ENCODE results near the gene ZFR. TPM values are rescaled to one million over a fixed set of nuclear protein-coding genes. Genes with fewer than 3 reads are reported as not detected.

Gene ZFR
- total and polyA plus RNA-seq, 4 donors = 93.5 to 162 (median 117) TPM

DNA sequence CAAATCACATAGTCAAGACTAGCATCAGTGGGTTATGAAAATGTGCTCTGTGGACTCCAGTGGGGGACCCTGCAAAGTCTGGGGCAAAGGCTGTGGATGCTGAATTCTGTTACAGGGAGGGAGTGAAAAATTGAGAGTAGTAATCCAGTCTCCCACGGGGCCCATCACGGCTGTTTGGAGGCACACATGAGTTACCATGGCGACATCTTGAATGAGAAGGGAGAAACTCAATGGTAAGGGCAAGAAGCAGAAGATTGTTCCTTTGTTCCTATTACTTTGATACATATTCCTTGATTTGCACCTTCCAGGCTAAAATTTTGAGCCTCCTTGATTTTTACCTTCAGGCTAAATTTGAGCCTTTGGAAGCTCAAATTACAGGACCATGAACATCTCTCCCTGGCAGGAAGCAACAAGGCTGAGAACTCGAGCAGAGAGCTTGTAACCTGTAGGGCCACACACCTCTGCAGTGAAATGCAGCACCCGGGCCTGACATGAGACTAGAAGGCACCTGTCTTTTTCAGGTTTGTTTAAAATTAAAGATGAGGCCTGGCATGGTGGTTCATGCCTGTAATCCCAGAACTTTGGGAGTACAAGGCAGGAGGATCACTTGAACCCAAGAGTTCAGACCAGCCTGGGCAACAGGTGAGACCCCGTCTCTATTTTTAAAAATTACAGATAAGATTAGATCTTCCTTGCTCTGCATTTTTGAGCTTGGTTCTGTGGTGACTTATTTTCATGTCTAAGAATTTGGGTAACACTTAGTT is 31.0 kb upstream of the ZFR start:
- no peak overlapping the region for H3K4me3 ChIP-seq (ENCODE audit: low read depth, low read length)
- H3K27ac ChIP-seq (ENCODE audit: low read depth, low read length) = no peak overlapping the region
- no peaks in the 10 kb centered on the region for H3K36me3 ChIP-seq (ENCODE audit: control insufficient read depth, insufficient read depth, low read length)
- no peaks in the 10 kb centered on the region for H3K27me3 ChIP-seq (ENCODE audit: control insufficient read depth, insufficient read depth, low read length)
- 24% methylated on average over 4 of the region's 6 CpGs for WGBS (ENCODE audit: insufficient coverage)
- peak; percentile 17 to 89 (median 42) for DNase-seq (ENCODE audit: low read depth in 4 of 6, low spot score in 6 of 6)
- no peaks in the 10 kb centered on the region for H3K9me3 ChIP-seq (ENCODE audit: control insufficient read depth, insufficient read depth, low read length)
- H3K4me1 ChIP-seq (ENCODE audit: control insufficient read depth, insufficient read depth, low read length) = peaks cover 15% of the 10 kb centered on the region

DNA sequence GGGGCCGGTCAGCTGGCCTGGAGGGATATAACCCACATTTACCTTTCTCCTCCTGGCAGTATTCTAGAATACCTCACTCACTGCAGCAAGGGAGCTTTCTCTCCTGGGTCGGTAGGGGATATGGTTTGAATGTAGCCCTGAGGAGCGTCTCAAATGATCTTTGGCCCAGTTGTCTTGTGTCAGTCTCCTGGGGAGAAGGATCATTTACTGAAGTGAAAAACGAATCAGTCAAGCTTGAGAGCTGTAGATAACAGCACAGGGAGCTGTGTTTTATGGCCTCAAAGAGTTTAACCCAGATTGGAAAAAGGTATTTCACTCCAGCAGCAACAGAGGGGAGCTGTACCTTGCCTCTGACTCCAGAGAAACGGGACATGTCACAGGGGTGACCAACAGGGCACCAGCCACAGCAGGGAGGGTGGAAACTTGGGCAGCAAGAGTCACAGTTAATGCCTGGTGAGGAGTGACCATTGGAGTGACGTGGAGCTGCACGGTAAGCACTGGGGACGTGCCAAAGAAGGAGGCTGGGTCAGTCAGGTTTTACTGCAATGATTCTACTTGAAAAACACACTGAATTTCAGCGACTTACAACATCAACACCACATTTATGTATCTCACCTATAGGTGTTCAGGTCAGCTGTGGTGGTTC is 29.8 kb upstream of the ZFR start:
- peak in 1 of 6 donors; percentile 3 for DNase-seq (ENCODE audit: low read depth in 4 of 6, low spot score in 6 of 6)
- Histone ChIP-seq H3K27ac (ENCODE audit: low read depth, low read length) (no peak overlapping the region), H3K4me1 (ENCODE audit: control insufficient read depth, insufficient read depth, low read length) (peaks cover 15% of the 10 kb centered on the region), H3K9me3 (ENCODE audit: control insufficient read depth, insufficient read depth, low read length) (no peaks in the 10 kb centered on the region), H3K36me3 (ENCODE audit: control insufficient read depth, insufficient read depth, low read length) (no peaks in the 10 kb centered on the region), H3K27me3 (ENCODE audit: control insufficient read depth, insufficient read depth, low read length) (no peaks in the 10 kb centered on the region), H3K4me3 (ENCODE audit: low read depth, low read length) (no peak overlapping the region)
- 32% methylated on average over 3 of the region's 9 CpGs for WGBS (ENCODE audit: insufficient coverage)

DNA sequence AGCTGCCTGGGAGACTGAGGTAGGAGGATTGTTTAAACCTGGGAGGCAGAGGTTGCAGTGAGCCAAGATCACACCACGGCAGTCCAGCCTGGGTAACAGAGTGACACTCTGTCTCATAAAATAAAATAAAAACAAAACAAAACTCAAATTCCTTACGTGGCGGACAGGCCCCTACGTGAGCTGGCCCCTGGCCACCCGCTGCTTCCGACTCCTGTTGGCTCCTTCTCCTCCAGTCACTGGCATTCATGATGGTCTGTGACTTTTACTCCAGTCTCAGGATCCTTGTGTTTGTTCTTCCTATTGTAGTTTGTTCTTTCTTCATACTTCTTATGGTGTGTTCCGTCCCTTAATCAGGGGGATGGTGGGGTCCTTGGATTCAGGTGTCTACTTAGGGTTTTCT is 28.5 kb upstream of the ZFR start:
- Histone ChIP-seq H3K27me3 (ENCODE audit: control insufficient read depth, insufficient read depth, low read length) (no peaks in the 10 kb centered on the region), H3K9me3 (ENCODE audit: control insufficient read depth, insufficient read depth, low read length) (no peaks in the 10 kb centered on the region), H3K4me1 (ENCODE audit: control insufficient read depth, insufficient read depth, low read length) (peaks cover 15% of the 10 kb centered on the region), H3K27ac (ENCODE audit: low read depth, low read length) (no peak overlapping the region), H3K36me3 (ENCODE audit: control insufficient read depth, insufficient read depth, low read length) (no peaks in the 10 kb centered on the region), H3K4me3 (ENCODE audit: low read depth, low read length) (no peak overlapping the region)
- DNase-seq (ENCODE audit: low read depth in 4 of 6, low spot score in 6 of 6) = no peak
- 71% methylated on average over 5 of the region's 7 CpGs for WGBS (ENCODE audit: insufficient coverage)

DNA sequence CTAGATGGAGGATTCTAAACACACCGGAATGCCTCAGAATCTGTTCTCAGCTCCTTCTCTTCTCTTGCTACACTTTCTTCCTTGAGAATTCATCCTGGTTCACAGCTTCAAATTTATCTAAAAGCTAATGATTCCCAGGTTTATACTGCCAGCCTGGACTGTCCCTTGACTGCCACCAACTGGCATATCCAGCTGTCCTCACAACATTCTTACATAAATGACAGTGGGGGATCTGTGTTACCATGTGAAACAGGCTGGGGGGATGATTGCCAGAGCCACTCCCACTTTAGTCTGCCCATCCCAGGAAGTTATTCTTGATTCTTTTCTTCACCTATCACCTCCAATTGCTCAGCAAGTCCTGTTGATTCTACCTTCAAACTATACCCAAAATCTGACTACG is 27.2 kb upstream of the ZFR start:
- 88% methylated on average over 1 of the region's 2 CpGs for WGBS (ENCODE audit: insufficient coverage)
- no peaks in the 10 kb centered on the region for H3K36me3 ChIP-seq (ENCODE audit: control insufficient read depth, insufficient read depth, low read length)
- DNase-seq (ENCODE audit: low read depth in 4 of 6, low spot score in 6 of 6) = peak in 2 of 6 donors; percentile 30

DNA sequence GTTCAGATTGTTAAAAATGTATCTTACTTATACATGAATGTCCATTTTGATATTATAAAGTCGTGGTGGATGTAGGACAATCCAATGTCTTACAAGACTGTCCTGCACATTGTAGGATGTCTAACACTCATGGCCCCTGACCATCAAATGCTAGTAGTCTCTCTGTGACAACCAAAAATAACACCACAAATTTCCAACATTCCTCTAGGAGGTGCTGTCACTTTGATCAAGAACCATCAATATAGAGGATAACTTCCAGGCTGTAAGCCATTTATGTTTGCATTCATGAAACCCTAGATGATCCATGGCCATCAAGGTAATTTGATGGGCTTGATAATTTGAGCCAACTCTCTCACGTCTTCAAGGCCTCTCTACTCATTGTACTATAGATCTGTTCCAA is 20.5 kb upstream of the ZFR start:
- Histone ChIP-seq H3K9me3 (ENCODE audit: control insufficient read depth, insufficient read depth, low read length) (no peaks in the 10 kb centered on the region), H3K4me1 (ENCODE audit: control insufficient read depth, insufficient read depth, low read length) (no peaks in the 10 kb centered on the region), H3K27me3 (ENCODE audit: control insufficient read depth, insufficient read depth, low read length) (no peaks in the 10 kb centered on the region), H3K36me3 (ENCODE audit: control insufficient read depth, insufficient read depth, low read length) (no peaks in the 10 kb centered on the region), H3K27ac (ENCODE audit: low read depth, low read length) (no peak overlapping the region), H3K4me3 (ENCODE audit: low read depth, low read length) (no peak overlapping the region)
- no peak for DNase-seq (ENCODE audit: low read depth in 4 of 6, low spot score in 6 of 6)
- no CpG with 5 or more reads among the region's 2 CpGs for WGBS (ENCODE audit: insufficient coverage)

More for the DNA sequence above, 27.2 kb upstream of the ZFR start:
- no peak overlapping the region for H3K27ac ChIP-seq (ENCODE audit: low read depth, low read length)
- no peak overlapping the region for H3K4me3 ChIP-seq (ENCODE audit: low read depth, low read length)
- no peaks in the 10 kb centered on the region for H3K27me3 ChIP-seq (ENCODE audit: control insufficient read depth, insufficient read depth, low read length)
- H3K4me1 ChIP-seq (ENCODE audit: control insufficient read depth, insufficient read depth, low read length) = peaks cover 15% of the 10 kb centered on the region
- no peaks in the 10 kb centered on the region for H3K9me3 ChIP-seq (ENCODE audit: control insufficient read depth, insufficient read depth, low read length)

DNA sequence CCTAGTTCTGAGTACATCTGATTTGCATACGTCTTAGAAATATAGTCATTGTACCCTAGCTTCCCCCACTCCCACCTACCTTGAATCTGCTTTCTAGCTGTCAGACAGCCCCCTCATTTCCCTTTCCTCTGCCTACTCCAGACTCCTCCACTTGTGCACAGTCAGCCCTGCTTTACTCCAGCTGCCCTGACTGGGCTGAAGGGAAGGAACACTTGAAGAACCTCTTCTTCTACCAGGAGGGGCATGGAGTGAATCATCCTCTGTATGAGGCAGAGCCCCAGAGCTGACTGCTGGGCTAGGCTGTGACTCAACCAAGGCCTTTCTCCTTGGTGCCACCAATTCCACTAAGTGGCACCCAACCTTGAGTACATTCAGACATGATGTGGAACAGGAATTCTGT is 18.1 kb upstream of the ZFR start:
- no peaks in the 10 kb centered on the region for H3K36me3 ChIP-seq (ENCODE audit: control insufficient read depth, insufficient read depth, low read length)
- no peak for DNase-seq (ENCODE audit: low read depth in 4 of 6, low spot score in 6 of 6)
- no CpG with 5 or more reads among the region's 1 CpG for WGBS (ENCODE audit: insufficient coverage)
- H3K27me3 ChIP-seq (ENCODE audit: control insufficient read depth, insufficient read depth, low read length) = no peaks in the 10 kb centered on the region
- no peaks in the 10 kb centered on the region for H3K4me1 ChIP-seq (ENCODE audit: control insufficient read depth, insufficient read depth, low read length)
- no peaks in the 10 kb centered on the region for H3K9me3 ChIP-seq (ENCODE audit: control insufficient read depth, insufficient read depth, low read length)
- no peak overlapping the region for H3K27ac ChIP-seq (ENCODE audit: low read depth, low read length)
- H3K4me3 ChIP-seq (ENCODE audit: low read depth, low read length) = no peak overlapping the region

DNA sequence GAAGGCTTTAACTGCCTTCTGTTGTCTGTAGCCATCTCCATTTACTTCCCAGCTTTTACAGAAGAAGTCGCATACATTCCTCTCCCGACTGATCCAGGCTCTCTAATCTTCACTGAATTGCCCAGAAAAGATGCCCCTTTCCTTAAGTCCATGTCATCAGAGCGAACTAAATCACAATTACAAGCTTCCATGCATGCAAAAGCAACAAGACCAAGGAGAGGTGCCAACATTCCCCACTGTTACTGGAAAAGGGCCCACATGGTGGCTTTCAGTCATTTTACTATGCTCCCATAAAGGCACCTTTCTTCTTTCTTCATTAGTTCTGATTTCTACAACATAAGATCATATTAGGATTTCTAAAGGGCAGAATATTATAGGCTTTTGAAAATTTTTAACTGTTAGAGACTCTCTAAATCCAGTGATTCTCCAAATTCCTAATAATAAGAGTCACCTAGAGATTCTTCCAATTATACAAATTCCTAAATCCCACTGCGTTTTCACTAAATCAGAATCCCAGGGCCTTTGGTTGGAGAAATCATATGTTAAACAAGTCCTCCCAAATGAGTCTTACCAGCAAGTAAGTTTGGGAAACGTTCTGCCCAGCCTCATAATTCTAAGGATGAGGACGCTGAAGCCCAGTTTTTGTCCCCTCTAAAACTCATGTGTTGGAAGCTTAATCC is 17.0 kb upstream of the ZFR start:
- H3K9me3 ChIP-seq (ENCODE audit: control insufficient read depth, insufficient read depth, low read length) = no peaks in the 10 kb centered on the region
- WGBS (ENCODE audit: insufficient coverage) = 80% methylated on average over 2 of the region's 6 CpGs
- no peak overlapping the region for H3K27ac ChIP-seq (ENCODE audit: low read depth, low read length)
- no peak overlapping the region for H3K4me3 ChIP-seq (ENCODE audit: low read depth, low read length)
- no peaks in the 10 kb centered on the region for H3K27me3 ChIP-seq (ENCODE audit: control insufficient read depth, insufficient read depth, low read length)
- no peaks in the 10 kb centered on the region for H3K36me3 ChIP-seq (ENCODE audit: control insufficient read depth, insufficient read depth, low read length)
- peak in 1 of 6 donors; percentile 22 for DNase-seq (ENCODE audit: low read depth in 4 of 6, low spot score in 6 of 6)
- H3K4me1 ChIP-seq (ENCODE audit: control insufficient read depth, insufficient read depth, low read length) = no peaks in the 10 kb centered on the region

DNA sequence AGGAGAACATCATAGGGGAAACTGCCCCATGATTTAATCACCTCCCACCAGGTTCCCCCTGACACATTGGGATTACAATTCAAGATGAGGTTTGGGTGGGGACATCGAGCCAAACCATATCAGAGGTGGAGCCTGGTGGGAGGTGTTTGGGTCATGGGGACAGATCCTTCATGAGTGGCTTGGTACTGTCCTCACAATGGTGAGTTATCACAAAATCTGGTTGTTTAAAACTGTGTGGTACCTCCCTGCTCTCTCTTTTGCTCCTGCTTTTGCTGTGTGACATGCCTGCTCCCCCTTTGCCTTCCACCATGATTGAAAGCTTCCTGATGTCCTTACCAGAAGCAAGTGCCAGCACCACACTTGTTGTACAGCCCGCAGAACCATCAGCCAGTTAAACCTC is 16.2 kb upstream of the ZFR start:
- Histone ChIP-seq H3K27me3 (ENCODE audit: control insufficient read depth, insufficient read depth, low read length) (no peaks in the 10 kb centered on the region), H3K36me3 (ENCODE audit: control insufficient read depth, insufficient read depth, low read length) (no peaks in the 10 kb centered on the region), H3K4me3 (ENCODE audit: low read depth, low read length) (no peak overlapping the region), H3K4me1 (ENCODE audit: control insufficient read depth, insufficient read depth, low read length) (no peaks in the 10 kb centered on the region), H3K9me3 (ENCODE audit: control insufficient read depth, insufficient read depth, low read length) (no peaks in the 10 kb centered on the region), H3K27ac (ENCODE audit: low read depth, low read length) (no peak overlapping the region)
- WGBS (ENCODE audit: insufficient coverage) = 100% methylated on average over 1 of the region's 2 CpGs
- DNase-seq (ENCODE audit: low read depth in 4 of 6, low spot score in 6 of 6) = no peak

DNA sequence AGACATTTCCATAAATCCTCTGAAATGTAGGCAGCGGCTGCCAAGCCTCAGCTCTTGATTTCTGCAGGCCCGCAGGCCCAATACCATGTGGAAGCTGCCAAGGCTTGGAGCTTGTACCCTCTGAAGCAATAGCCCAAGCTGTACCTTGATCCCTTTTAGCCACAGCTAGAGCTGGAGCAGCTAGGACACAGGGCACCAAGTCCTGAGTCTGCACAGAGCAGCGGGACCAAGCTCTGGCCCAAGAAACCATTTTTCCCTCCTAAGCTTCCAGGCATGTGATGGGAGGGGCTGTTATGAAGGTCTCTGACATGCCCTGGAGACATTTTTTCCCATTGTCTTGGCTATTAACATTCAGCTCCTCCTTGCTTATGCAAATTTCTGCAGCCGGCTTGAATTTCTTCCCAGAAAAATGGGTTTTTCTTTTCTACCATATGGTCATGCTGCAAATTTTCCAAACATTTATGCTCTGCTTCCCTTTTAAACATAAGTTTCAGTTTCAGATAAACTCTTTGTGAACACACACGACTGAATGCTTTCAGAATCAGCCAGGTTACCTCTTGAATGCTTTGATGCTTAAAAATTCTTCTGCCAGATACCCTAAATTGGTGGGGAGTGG is 14.4 kb upstream of the ZFR start:
- Histone ChIP-seq H3K27ac (ENCODE audit: low read depth, low read length) (no peak overlapping the region), H3K36me3 (ENCODE audit: control insufficient read depth, insufficient read depth, low read length) (no peaks in the 10 kb centered on the region), H3K4me3 (ENCODE audit: low read depth, low read length) (no peak overlapping the region), H3K9me3 (ENCODE audit: control insufficient read depth, insufficient read depth, low read length) (no peaks in the 10 kb centered on the region), H3K4me1 (ENCODE audit: control insufficient read depth, insufficient read depth, low read length) (no peaks in the 10 kb centered on the region), H3K27me3 (ENCODE audit: control insufficient read depth, insufficient read depth, low read length) (no peaks in the 10 kb centered on the region)
- WGBS (ENCODE audit: insufficient coverage) = 94% methylated on average over 3 of the region's 5 CpGs
- no peak for DNase-seq (ENCODE audit: low read depth in 4 of 6, low spot score in 6 of 6)

Measured in spinal cord (tissue), 10 donors.